Muscle layer of duodenum (tissue), 2 donors: ENCODE data around the gene SSBP3.

Experiments
- H3K27ac ChIP-seq: one replicate; pipeline ENCODE4 v1.7.0; 2013; ENCODE audit warnings: mild to moderate bottlenecking, low read length
- H3K27me3 ChIP-seq: one replicate; pipeline ENCODE4 v1.7.0; 2013; ENCODE audit warnings: low read depth, mild to moderate bottlenecking, control low read depth, low read length
- H3K36me3 ChIP-seq, 2 donors: one replicate each; pipeline ENCODE4 v1.7.0; 2013; ENCODE audit warnings: low read length in 2 of 2, control low read depth in 1 of 2, mild to moderate bottlenecking in 1 of 2; ENCODE audit not compliant: insufficient read depth in 2 of 2, control insufficient read depth in 1 of 2
- H3K4me1 ChIP-seq, 2 donors: one replicate each; pipeline ENCODE4 v1.7.0; 2013; ENCODE audit warnings: low read length in 2 of 2, mild to moderate bottlenecking in 2 of 2, control low read depth in 1 of 2, moderate library complexity in 1 of 2; ENCODE audit not compliant: insufficient read depth in 2 of 2, control insufficient read depth in 1 of 2
- H3K4me3 ChIP-seq, 2 donors: one replicate each; pipeline ENCODE4 v1.7.0; 2013; ENCODE audit warnings: low read length in 2 of 2, low read depth in 1 of 2, mild to moderate bottlenecking in 1 of 2
- H3K9me3 ChIP-seq, 2 donors: one replicate each; pipeline ENCODE4 v1.7.0; 2013; ENCODE audit warnings: low read length in 2 of 2, control low read depth in 1 of 2, mild to moderate bottlenecking in 1 of 2; ENCODE audit not compliant: control insufficient read depth in 1 of 2
- donor health status: healthy.

The SSBP3 gene

DNA sequence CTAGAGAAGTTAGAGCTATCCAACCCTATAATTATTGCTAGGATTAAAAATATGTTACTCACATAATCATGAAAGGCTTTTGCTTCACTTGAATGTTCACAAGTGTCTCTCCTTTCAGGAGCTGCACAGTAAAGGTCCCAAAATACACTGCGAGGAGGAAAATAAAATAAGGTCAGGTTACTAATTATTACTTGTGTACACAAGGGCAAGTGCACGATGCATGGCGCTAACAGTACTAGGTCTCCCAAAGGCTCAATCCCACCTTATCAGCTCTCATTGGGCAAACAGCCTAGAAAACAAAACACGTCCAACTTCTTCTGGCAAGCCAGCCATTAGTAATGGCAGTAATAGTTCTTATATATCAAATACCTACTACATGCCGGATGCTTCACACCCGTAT lies 4.4 kb downstream of the SSBP3 start:
- Histone ChIP-seq H3K27ac (no peak overlapping the region), H3K9me3 (no peaks in the 10 kb centered on the region), H3K27me3 (no peaks in the 10 kb centered on the region), H3K4me1 (peaks cover 30 to 38% of the 10 kb centered on the region in 2 donors), H3K4me3 (no peak overlapping the region), H3K36me3 (peaks cover 42 to 52% of the 10 kb centered on the region in 2 donors)

DNA sequence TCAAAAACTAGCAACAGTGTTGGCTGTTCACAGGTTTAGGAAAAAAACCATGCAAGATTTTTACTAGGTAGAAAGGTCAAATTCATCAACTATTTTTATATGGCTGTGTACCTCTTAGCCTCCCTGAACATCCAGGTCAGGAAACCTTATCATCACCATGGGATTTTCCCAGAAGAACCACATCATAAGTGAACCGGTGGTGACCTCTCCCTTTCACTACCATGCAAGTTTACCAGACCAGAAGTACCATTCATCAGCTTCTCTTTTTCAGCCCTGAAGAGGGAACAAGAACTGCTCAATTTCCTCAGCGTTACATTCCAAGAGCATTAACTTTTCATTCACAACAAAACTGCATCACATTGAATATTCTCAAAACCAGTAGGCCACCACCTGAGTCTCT lies 5.9 kb downstream of the SSBP3 start:
- Histone ChIP-seq H3K4me3 (no peak overlapping the region), H3K9me3 (no peaks in the 10 kb centered on the region), H3K27ac (no peak overlapping the region), H3K4me1 (peaks cover 30 to 41% of the 10 kb centered on the region in 2 donors), H3K27me3 (no peaks in the 10 kb centered on the region), H3K36me3 (peaks cover 46 to 56% of the 10 kb centered on the region in 2 donors)

DNA sequence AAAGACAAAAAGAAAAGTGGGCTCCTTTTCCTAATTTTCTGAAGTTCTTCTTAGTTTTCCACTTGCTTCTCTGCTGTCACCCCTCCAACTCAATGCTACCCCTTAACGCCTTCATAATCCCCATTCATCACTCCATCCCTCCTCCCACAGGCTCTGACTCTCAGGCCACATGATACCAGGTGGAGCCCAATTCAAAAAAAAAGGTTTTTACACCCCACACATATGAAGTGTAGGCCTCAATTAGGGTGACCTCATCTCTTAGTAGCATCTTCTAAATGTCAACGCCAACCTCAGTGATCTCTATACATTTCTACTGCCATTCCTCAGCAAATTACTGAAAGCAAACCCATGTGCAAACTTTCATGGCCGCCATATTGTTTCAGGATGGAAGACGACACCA lies 6.4 kb downstream of the SSBP3 start:
- Histone ChIP-seq H3K4me1 (peaks cover 30 to 39% of the 10 kb centered on the region in 2 donors), H3K9me3 (no peaks in the 10 kb centered on the region), H3K27me3 (no peaks in the 10 kb centered on the region), H3K4me3 (no peak overlapping the region), H3K27ac (no peak overlapping the region), H3K36me3 (peaks cover 50 to 60% of the 10 kb centered on the region in 2 donors)

DNA sequence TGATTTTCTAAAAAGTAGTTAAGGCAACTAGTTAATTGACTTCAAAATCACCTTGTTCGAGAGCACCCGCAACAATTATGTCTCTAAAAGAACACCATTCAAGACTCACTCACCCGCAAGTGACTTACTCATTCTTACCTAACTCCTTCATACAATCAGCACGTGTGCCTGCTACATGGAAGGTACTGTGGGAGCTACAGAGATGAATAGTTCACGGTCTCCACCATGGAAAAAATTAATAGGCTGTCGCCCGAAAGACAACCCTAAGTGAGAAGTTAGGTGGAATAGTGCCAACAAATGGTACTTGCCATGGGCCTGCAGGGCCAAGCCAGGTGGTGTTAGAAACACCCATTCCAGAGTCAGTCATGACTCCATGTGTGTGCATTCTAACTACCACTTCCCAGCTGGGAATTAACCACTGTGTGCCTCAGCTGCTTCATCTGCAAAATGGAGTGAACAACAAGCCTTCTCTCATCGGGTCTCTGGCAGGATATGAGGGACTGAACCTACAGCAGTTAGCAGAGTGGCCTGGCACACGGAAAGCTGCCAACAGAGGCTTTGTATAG lies 7.1 kb downstream of the SSBP3 start:
- Histone ChIP-seq H3K27ac (no peak overlapping the region), H3K27me3 (no peaks in the 10 kb centered on the region), H3K4me3 (no peak overlapping the region), H3K4me1 (peaks cover 25 to 31% of the 10 kb centered on the region in 2 donors), H3K9me3 (no peaks in the 10 kb centered on the region), H3K36me3 (peaks cover 50 to 60% of the 10 kb centered on the region in 2 donors)

DNA sequence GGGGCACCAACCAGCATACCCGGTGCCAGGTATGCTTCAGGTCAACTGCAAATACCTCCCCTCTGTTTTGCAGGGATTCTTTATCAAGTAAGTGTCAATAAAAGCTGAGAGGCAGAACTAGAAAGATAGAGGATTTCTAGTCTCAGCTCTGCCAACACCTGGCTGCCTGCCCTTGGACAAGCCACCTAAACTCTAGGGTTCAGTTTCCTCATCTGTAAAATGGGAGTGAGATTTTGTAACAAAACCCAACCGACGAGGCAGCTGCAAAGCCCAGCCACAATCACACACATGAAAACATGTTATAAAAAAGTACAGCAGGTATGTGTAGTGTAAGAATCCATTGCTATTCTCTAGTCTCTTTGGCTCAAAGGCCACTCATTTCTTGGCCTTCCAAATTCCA lies 8.2 kb downstream of the SSBP3 start:
- Histone ChIP-seq H3K27ac (no peak overlapping the region), H3K36me3 (peaks cover 54 to 58% of the 10 kb centered on the region in 2 donors), H3K4me3 (no peak overlapping the region), H3K4me1 (peaks cover 17 to 21% of the 10 kb centered on the region in 2 donors), H3K9me3 (no peaks in the 10 kb centered on the region), H3K27me3 (no peaks in the 10 kb centered on the region)

DNA sequence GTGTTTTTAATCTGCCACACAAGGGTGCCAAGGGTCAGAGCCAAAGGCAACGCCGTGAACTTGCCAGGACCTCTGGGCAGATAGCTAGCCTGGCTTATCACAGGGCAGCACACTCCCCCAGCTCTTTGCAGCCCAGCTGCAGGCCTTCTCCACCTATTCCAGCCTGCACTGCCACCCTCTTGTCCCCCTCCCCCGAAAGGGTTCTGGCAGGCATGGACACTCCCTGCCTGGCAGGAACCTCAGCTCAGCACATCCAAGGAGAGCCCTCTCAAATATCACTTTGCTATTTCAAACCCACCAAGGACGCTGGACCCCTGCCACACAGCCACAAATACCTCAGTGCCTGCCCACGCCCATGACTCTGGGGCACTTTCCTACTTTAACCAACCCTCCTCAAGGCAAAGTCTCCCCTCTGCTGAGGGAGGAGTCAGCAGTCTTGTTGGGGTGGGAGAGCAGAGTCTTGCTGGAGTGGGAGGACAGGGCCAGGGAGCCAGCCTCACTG lies 9.1 kb downstream of the SSBP3 start:
- Histone ChIP-seq H3K4me3 (no peak overlapping the region), H3K27ac (no peak overlapping the region), H3K36me3 (peaks cover 57 to 62% of the 10 kb centered on the region in 2 donors), H3K27me3 (no peaks in the 10 kb centered on the region), H3K9me3 (no peaks in the 10 kb centered on the region), H3K4me1 (peaks cover 9 to 18% of the 10 kb centered on the region in 2 donors)

DNA sequence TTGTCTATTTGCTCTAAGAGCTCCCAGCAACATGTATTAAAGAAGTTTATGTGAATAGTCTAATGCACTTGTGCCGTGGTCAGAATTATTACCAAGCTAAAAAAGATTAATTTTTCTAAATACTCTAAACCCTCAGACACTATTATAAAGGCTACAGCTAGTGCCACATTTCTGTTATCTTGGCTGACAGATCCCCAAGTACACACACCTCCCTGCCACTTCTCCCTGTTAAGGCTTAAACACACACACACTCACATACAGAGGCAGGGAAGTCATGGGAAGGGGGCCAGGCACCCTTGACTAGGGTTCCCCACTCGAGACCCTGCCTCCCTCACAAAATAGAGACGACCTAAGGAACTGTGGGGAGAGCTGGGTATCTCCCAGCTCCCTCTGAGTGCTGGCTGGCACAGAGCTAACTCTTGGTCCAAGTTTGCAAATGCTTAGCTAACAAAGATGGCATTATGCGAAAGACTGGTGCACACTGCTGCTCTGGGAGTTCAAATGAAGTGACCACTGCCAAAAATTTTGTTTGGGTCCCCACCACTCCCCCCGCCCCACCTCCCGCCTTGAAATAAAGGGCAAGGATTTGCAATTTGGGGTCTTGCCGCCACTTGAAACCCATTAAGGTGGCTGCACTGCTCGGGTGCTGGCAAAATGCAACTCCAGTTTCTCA lies 9.8 kb downstream of the SSBP3 start:
- Histone ChIP-seq H3K36me3 (peaks cover 56 to 57% of the 10 kb centered on the region in 2 donors), H3K27ac (no peak overlapping the region), H3K9me3 (no peaks in the 10 kb centered on the region), H3K4me3 (no peak overlapping the region), H3K4me1 (peaks cover 8 to 16% of the 10 kb centered on the region in 2 donors), H3K27me3 (no peaks in the 10 kb centered on the region)

DNA sequence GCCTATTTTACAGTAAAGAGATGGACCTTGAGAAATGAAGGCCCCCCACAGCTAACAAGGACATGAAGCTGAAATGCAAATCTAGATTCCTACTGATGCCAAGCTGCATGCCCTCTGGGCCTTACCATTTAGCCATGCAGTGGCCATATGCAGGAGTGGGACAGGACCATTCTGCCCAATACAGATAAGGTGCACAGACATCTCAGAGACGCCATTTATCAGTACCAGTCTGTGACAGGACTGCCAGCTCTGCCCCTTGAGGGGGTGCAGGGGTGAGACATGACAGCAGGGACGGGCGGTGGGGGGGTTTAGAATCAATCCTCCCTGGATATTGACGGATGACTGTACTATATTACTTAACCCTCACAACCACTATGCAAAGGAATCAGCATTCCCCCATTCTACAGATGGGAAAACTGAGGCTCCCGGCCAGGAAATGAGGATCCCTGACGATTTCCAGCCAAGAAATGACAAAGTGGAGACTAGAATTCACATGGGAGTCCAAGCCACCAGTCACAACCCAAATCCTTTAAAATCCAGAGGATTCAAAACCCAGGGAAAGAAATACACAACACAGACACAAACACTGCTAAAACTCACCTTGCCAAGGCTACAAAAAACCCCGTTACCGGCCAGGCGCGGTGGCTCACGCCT lies 10.8 kb downstream of the SSBP3 start:
- Histone ChIP-seq H3K4me3 (no peak overlapping the region), H3K27me3 (no peaks in the 10 kb centered on the region), H3K36me3 (peaks cover 51 to 54% of the 10 kb centered on the region in 2 donors), H3K27ac (no peak overlapping the region), H3K4me1 (peaks cover 8 to 14% of the 10 kb centered on the region in 2 donors), H3K9me3 (no peaks in the 10 kb centered on the region)

DNA sequence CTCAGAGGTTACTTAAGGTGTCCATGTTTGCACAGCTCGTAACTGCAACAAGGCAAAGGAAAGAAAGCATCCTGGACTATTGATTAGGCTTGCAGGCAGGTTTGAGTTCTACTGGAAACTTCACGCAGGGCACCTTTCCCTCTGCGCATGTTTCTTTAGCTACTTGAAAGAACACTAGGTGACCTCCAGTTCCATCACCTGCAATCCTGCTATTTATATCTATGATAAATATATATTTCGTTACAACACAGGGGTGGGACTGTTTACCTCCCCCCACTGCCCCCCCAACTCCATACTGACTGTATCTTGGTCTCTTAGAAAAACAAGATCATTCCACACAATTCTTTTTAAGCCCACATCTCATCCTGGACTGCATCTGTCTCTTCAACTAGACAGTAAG lies 12.1 kb downstream of the SSBP3 start:
- no peak overlapping the region for H3K4me3 ChIP-seq
- H3K4me1 ChIP-seq = peaks cover 8 to 14% of the 10 kb centered on the region in 2 donors
- no peaks in the 10 kb centered on the region for H3K9me3 ChIP-seq
- no peaks in the 10 kb centered on the region for H3K27me3 ChIP-seq
- peaks cover 40 to 49% of the 10 kb centered on the region in 2 donors for H3K36me3 ChIP-seq
- H3K27ac ChIP-seq = no peak overlapping the region

DNA sequence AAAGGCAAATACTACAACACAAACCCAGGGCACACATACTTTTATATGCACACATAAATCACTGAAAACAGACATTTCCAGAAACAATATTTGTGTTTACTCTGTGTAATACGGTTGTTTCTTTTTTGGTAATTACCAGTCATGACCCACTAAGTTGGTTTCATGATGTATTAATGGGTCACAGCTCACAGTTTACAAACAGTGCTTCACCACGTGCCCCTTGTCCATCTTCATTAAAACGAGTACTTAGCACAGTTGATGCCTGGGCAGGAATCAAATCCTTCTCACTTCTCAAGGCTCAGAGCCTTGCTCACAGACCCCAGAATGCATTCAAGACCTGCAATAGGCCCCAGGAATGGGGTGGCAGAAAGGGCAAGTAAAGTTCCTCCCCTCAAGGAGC lies 13.8 kb downstream of the SSBP3 start:
- H3K27ac ChIP-seq = no peak overlapping the region
- peaks cover 30 to 32% of the 10 kb centered on the region in 2 donors for H3K36me3 ChIP-seq
- no peak overlapping the region for H3K4me3 ChIP-seq
- H3K9me3 ChIP-seq = no peaks in the 10 kb centered on the region
- H3K4me1 ChIP-seq = peaks cover 5 to 17% of the 10 kb centered on the region in 2 donors
- no peaks in the 10 kb centered on the region for H3K27me3 ChIP-seq

DNA sequence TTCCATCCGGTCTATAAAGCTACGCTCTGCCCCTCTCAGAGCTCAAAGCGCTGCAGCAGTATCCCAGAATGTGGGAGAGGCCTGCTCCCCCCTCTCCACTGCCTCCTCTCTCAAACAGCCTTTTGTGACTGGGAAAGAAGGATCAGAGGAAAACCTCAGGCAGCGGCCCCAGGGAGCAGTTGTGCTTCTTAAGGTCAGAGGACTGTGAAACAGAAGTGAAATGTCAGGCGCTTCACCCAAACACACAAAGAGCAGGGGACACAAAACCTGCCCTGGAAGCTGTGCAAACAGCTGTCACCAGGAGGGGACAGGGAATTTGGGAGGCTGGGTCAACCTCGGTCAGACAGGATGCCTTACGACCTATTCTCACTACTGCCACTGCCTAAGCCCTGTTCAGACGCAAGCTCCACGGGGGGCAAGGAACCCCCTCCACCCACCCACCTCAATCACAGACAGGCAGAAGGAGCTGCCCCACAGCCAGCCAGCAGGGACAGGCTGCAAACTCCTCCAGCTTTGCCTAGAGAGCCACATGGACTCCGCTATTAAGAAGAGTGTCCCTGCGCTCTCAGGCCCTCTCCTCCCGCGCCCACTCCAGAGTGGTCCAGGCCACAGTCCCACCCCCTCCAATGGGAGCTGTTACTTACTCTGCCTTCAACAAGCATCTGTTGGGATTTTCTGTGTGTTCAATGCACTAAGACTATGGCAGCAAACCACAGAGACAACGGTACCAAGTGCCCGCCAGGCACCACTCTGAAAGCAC lies 14.6 kb downstream of the SSBP3 start:
- H3K27ac ChIP-seq = no peak overlapping the region
- H3K36me3 ChIP-seq = peaks cover 25 to 28% of the 10 kb centered on the region in 2 donors
- no peaks in the 10 kb centered on the region for H3K9me3 ChIP-seq
- no peaks in the 10 kb centered on the region for H3K27me3 ChIP-seq
- no peak overlapping the region for H3K4me3 ChIP-seq
- H3K4me1 ChIP-seq = peaks cover 0 to 9% of the 10 kb centered on the region in 2 donors
